Endometrial microvascular endothelial cells (primary cell): Measurements from ENCODE around the gene CC2D1B. TPM values are rescaled to one million over a fixed set of nuclear protein-coding genes. Genes with fewer than 3 reads are reported as not detected.

Source experiments
- in situ Hi-C: cut with HindIII; loops from 2 replicates; pipeline ENCODE4 v1.10.0; 2017; ENCODE audit warnings: low sequenced_read_pairs, low pct_unique_long_range_greater_than_20kb; ENCODE audit errors: inconsistent ontology term
- total RNA-seq: library from RNA; depleted of rRNA; stranded (reverse); fragments of >200 nt; gene quantifications from one replicate; pipeline ENCODE4 v1.2.3, GENCODE V29; 2015; ENCODE audit errors: inconsistent ontology term

Gene CC2D1B
- total RNA-seq, 1 donor from 2014 or later = 21.8 TPM

- in situ Hi-C loops = no loop called here
Observed at GRCh38 chr1:52360595-52360968, 5.4 kb downstream of the CC2D1B start.

DNA sequence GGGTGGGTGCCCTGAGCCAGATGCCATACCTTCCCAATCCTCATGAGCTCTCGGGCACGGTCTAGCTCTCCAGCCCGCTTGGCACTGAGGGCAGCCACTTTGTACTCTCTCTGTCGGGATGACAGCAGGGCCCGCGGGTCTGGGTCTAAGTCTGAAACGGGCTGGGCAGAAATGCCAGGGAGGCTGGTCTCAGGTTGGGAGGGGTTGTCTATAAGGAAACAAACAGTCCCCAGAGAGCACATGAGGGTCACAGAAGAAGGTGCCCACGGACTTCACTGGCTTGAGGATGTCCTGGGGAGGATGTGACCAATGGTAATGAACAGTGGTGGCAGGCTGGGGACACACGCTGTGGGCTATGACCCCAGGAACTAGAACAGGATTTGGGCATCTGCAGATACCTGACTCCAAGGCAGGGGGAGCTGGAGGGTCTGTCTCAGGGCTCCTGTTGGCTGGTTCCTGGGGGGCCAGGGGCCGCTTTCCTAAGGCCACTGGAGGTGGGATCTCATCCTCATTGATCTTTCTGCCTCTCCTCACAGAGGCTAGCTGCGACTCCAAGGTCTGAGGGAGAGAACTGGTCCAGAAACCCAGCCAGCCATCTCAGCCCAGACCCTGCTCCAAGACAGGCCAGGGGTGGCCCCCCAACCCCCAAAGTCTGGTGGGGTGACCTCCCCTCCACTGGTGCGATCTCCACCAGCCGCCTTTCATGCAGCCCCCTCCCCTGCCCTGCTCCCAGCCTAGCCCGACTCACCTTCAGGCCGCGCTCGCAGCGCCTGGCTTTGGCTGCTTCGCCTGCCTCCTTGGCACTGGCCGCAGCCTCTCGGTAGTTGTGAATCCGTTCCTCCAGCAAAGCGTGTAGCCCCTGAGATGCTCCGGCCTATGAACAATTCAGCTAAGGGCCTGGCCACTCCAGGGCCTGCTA is 6.1 kb downstream of the CC2D1B start:
- in situ Hi-C loops = no loop called here

DNA sequence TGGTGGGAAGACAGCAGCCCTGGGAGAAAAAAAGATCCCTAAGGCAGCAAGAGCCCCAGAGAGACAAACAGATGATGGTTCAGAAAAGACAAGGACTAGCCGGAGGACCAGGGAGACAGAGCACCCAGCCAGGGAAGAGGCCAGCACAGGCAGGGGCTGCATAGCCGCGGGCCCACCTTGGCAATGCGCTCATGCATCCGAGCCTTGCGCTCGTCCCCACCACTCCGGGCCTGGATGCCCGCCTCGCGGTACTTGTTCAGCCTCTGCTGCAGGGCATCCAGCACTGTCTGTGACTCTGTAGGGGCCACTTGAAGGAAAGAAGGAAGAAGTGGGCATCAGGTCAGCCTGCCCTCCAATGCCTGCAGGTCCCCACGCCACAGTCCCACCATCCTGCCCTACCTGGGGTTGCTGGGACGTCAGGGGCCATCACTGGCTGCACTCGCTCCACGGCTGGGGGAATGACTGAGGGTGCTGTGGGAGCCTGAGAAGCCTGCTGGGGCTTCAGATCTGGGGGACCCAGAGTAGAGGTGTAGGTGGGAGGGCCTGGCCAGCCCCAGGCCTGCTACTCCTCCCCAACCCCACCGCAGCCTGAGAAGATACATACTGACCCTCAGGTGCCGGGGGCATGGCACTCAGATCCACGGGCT is 7.0 kb downstream of the CC2D1B start:
- in situ Hi-C loops = no loop called here

GRCh38 chr1:52357397-52357796 is 8.6 kb downstream of the CC2D1B start:
- in situ Hi-C loops = no loop called here

DNA sequence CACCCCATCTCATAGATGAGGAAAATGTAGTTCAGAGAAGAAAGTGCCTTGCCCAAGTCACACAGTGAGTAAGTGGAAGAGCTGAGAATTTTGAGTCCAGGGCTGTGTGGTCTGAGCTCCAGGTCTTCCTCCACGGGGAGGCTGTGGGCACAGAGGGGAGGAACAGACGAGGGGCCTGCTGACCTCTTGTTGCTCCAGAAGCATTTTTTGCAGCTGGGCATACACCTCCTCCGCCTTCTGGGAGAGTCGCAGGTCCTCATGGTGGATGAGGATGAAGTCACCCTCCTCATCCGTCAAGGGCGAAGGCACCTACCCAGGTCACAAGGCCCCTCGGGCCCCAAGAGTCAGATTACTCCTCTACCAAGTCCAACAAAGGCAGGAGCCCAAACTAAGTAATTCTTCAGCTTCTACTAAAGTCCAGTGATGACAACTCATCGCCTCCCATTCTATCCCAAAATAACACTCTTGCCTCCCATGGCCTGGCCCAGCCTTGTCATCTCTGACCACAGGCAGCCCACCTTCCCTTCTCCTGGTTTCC is 9.1 kb downstream of the CC2D1B start:
- in situ Hi-C loops = no loop called here

DNA sequence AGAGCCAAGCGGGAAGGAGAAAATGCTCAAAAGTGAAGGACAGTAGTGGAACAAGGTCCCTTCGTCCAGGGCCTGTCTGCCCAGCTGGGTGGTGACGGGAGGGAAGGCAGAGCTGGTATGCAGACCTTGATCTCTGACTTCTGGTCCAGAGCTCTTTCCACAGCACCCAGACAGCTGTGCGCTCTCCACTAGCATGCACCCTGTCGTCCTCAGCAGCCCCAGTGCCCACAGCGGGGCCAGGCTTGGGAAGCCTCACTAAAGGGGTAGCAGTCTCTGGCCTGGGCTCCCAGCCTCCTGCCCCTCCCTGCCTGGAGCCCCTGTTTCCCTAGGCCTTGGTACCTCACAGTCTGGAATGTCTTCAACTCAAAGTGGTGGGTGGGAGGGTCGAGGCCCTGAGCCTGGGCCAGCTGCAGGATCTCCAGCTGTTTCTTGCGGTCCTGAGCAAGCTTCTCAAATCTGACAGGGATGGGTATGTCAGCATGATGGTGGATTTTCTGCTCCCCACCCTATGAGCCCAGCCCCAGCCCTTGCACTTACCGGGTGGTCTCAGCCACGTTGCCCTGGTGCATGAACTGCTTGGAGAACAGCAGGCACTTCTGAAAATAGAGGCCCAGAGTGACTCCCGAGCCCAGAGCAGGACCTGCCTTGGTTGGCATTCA is 10.0 kb downstream of the CC2D1B start:
- in situ Hi-C loops = no loop called here

DNA sequence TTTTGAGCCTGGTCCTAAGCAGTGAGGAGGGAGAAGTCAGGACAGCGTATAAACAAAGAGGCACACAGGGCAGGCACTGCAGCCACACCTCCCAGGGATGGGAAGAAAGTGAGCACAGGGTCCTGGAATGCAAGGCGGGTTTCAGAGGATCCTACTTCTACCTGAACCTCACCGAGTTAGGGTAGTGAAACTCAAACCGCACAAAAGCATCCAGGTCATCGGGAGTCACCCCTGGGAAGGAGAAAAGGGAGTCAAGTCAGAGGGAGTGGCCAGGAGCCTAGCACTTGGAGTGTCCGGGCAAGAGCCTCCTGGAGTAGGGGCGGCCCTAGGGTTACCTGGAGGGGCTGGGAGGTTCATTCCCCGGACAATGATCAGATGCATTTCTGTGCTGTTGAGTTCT is 10.6 kb downstream of the CC2D1B start:
- in situ Hi-C loops = no loop called here

DNA sequence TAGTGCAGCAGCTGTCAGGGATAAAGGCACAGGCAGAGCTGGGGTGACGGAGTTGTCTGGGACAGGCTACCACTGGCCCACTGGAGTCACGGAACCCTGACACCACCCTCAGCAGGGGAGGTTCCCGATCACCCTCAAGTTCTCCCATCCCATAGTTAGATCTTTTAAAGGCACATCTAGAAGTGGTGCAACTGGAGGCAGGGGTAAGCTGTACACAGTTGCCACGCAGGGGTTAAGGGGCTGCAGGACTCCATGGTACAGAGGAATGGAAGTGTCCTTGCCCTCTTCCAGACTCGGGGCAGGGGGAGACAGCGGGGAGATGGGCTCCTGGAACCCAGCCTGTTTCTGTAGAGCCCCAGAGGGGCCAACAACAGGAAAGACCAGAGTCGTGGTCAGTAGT is 13.3 kb downstream of the CC2D1B start:
- in situ Hi-C loops = no loop called here

DNA sequence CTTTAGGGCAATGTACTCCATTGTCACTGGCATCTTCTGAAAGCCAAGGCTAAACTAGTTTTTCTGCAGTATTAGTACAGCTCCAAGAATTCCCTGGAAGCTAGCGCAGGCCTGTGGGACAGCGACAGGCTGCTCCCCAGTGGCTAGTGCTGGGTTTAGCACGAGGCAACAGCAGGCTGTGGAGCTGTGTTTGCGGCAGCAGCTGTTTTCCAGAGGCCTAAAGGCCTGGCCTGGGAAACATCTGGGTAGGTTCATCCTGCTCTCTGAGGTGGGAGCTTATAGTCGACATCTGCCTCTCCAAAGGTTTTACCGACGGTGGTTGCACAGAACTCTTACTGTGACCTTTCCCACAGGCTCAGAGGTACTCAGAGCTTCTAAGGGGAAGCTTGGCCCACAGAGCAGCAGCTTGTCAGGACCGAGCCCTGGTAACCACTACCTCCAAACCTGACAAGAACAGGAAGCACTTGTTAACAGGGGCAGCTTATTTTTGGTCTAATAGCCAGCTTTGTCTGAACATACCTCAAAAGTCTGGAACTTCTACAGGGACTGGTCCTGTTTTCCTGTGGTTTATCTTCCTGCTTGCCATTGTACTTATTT is 17.2 kb downstream of the CC2D1B start:
- in situ Hi-C loops = no loop called here

- in situ Hi-C loops = no loop called here
Observed at GRCh38 chr1:52346653-52347052, 19.4 kb downstream of the CC2D1B start.

GRCh38 chr1:52345252-52345651 is 20.8 kb downstream of the CC2D1B start:
- in situ Hi-C loops = no loop called here

DNA sequence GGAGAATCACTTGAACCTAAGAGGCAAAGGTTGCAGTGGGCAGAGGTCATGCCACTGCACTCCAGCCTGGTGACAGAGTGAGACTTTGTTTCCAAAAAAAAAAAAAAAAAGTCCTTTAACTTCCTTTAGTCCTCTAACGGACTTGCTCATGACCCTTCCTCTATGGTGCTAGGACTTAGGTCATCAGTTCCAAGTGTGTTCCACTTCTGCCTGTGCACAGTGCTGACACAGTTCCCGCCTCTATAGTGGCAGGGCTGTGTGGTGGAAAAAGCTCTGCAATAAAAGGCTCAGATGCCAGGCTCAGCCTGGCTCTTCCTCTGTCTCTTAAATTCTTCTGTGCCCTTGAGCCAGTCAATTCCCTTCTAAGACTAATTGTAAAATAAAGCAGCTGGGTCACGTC is 22.0 kb downstream of the CC2D1B start:
- in situ Hi-C loops = no loop called here

- in situ Hi-C loops = no loop called here
Observed at GRCh38 chr1:52341655-52342260, 24.2 kb downstream of the CC2D1B start.

GRCh38 chr1:52337439-52337838 is 28.6 kb downstream of the CC2D1B start:
- in situ Hi-C loops = no loop called here

DNA sequence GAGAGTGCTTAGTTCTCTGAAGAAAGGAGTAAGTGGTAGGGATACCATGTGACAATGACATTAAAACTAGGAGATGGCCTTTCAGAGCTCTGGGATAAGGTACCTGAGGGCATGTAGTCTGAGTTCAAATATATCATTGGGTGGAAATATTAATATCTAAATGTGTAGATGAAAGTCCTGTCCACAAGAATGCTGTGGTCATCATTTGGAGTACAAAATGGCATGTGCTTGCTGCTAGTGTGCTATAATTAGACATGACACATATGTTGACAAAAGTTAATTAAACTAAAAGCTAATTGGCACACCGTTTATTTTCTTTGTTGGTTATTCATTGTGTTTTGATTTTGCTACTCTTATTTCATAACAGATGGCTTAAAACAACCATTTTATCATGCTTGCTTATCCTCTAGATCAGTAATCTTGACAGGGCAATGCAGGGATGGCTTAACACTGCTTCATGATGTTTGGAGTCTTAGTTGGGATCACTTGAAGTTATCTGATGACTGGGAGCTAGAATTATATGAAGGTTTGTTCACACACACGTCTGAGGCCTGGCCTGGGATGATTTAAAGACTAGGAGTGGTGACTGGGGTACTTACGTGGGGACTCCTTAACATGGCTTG is 31.0 kb downstream of the CC2D1B start:
- in situ Hi-C loops = no loop called here

- in situ Hi-C loops = no loop called here
Observed at GRCh38 chr1:52332411-52332810, 33.6 kb downstream of the CC2D1B start.

DNA sequence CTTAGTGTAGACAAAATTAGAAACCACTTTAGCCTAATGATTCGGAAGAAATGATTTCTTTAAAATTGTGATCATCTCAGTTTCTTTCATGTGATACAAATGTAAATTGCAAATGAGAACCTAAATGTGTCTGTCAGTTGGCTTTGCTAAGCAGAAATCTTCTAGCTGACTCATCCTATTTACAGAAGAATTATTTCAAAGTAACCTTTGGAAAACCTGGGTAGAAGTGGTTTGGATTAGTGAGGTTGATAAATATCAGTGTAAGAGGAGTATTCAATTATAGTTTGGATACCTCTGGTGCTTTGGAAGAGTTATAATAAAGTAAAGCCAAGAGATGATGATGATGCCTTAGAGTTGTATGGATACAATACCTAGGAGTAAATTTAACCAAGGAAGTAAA is 37.4 kb downstream of the CC2D1B start:
- in situ Hi-C loops = no loop called here

DNA sequence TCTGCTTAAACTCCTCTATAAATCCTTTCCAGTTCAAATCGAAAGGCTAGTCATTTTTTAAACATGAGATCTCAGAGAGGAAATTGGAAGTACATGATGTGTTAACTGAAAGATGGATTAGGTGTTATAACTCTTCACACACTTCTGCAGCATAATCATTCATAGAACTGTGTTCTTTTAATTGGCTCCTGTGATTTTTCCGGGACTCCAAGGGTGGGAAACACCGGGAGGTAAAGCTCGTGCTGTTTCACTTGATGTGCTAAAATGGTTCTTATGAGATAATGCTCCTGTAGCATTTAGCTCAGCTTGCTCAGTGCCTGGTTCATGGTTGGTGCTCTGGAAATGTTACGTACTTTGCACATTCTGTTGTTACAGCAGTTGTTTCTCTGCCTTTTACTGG is 40.2 kb downstream of the CC2D1B start:
- in situ Hi-C loops = no loop called here
